ENCODE data around the gene GP1BA. TPM values are rescaled to one million over a fixed set of nuclear protein-coding genes. Genes with fewer than 3 reads are reported as not detected.
A peak's percentile ranks its signal among the peaks of the same experiment; 100 is the strongest.

The GP1BA gene
- total RNA-seq, 4 donors from 2014 or later, result not detected

GRCh38 chr17:4939546-4939795 lies 7.4 kb downstream of the GP1BA start:
- DNase-seq (ENCODE audit: low spot score) (no peak), ATAC-seq (ENCODE audit: low FRiP score) (no peak)
- no peak for TF ChIP-seq CTCF (IDR thresholded peaks at IDR 0.05)

- TF ChIP-seq CTCF (IDR thresholded peaks at IDR 0.05), result no peak
Observed at GRCh38 chr17:4939796-4940554, 7.9 kb downstream of the GP1BA start, which contains the start of the genes RNF167 and SLC25A11. RNF167 (plus strand) TSS chr17:4940268; CDS start chr17:4940910, 642 bp downstream. SLC25A11 (minus strand) TSS chr17:4940046; CDS start chr17:4939910, 136 bp downstream.

GRCh38 chr17:4940555-4941318 lies 8.7 kb downstream of the GP1BA start:
- TF ChIP-seq CTCF (IDR thresholded peaks at IDR 0.05), result no peak
- ATAC-seq (ENCODE audit: low FRiP score) (peak; percentile 62), DNase-seq (ENCODE audit: low spot score) (no peak)

More at GRCh38 chr17:4939796-4940554, 7.9 kb downstream of the GP1BA start, which contains the start of the genes RNF167 and SLC25A11:
- DNase-seq (ENCODE audit: low spot score), result peak; percentile 85
- peak; percentile 92 for ATAC-seq (ENCODE audit: low FRiP score)

- TF ChIP-seq CTCF (IDR thresholded peaks at IDR 0.05), result no peak
- no peak for DNase-seq (ENCODE audit: low spot score)
- no peak for ATAC-seq (ENCODE audit: low FRiP score)
Observed at GRCh38 chr17:4941319-4941610, 9.2 kb downstream of the GP1BA start.

- ATAC-seq (ENCODE audit: low FRiP score) (no peak), DNase-seq (ENCODE audit: low spot score) (no peak)
- no peak for TF ChIP-seq CTCF (IDR thresholded peaks at IDR 0.05)
Observed at GRCh38 chr17:4942760-4943508, 10.9 kb downstream of the GP1BA start.

GRCh38 chr17:4944163-4944553 lies 12.1 kb downstream of the GP1BA start:
- ATAC-seq (ENCODE audit: low FRiP score) (no peak), DNase-seq (ENCODE audit: low spot score) (no peak)
- no peak for TF ChIP-seq CTCF (IDR thresholded peaks at IDR 0.05)

Data from omental fat pad (tissue), 4 donors.